ENCODE measurements around the gene MYOZ3.

GRCh38 chr5:150612905-150613670 is 48.0 kb upstream of the MYOZ3 start:
- TF ChIP-seq CTCF (IDR thresholded peaks at IDR 0.05): no peak
- TF ChIP-seq EZH2 (IDR thresholded peaks at IDR 0.05; ENCODE audit: borderline replicate concordance, insufficient read depth, low read depth, low read length, poor library complexity, severe bottlenecking): no peak

Measured in B cell (primary cell).